HCEC 1CT (cell line): ENCODE results near the gene SLC16A2.

Experiments used
- DNase-seq: peaks from one replicate; pipeline ENCODE4 v3.0.0-alpha.2; 2017

The SLC16A2 gene

GRCh38 chrX:74421036-74421739 is at the start of gene SLC16A2:
TSS of gene SLC16A2 (plus strand) at chrX:74421493. CDS start at chrX:74421638, 145 bp downstream.
- DNase-seq: peak; percentile 53

DNA sequence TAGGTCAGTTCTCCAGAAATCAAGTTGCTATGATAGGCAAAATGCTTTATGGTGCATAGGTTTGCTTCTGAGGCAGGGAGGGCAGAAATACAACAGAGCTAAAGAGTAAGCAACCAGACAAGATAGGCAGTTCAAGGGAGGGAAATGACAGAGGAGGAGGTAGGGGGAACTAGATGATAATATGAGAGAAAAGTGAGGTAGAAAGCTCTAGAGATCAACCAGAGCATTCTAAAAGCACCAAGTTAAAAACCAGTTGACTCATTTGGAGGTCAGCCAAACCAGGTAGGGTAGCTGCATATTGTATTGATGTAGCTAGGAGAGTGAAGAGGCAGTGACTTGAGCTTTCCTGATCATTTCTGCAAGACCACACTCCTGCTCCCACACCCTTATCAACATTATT is 49.0 kb upstream of the SLC16A2 start:
- DNase-seq: no peak

- no peak for DNase-seq
These were observed 44.0 kb upstream of the SLC16A2 start for GRCh38 chrX:74377282-74377681.

DNA sequence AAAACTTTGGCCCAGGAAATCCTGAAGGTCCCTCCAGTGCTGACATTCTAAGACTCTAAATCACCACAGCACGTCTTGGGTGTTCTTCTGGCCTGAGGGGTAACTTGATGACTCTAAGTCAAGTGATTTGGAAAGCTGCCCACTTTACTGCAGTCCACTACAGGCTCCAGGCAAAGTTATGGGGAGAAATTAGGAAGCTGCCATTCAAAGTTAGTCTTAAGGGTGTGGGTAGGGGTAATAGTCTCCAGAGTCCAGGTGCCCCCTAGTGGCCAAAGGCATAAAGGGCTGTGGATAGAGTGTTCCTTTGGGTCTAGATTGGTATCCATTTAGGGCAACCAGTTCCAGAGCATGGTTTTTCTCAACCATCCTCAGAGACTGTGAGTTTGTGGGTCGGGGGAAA is 38.7 kb upstream of the SLC16A2 start:
- DNase-seq: peak; percentile 73

GRCh38 chrX:74383611-74384010 is 37.7 kb upstream of the SLC16A2 start:
- peak; percentile 35 for DNase-seq

GRCh38 chrX:74389016-74389722 is 32.1 kb upstream of the SLC16A2 start:
- no peak for DNase-seq

GRCh38 chrX:74395556-74395955 is 25.7 kb upstream of the SLC16A2 start:
- no peak for DNase-seq

- no peak for DNase-seq
These were observed 15.3 kb upstream of the SLC16A2 start for GRCh38 chrX:74405973-74406489.

DNA sequence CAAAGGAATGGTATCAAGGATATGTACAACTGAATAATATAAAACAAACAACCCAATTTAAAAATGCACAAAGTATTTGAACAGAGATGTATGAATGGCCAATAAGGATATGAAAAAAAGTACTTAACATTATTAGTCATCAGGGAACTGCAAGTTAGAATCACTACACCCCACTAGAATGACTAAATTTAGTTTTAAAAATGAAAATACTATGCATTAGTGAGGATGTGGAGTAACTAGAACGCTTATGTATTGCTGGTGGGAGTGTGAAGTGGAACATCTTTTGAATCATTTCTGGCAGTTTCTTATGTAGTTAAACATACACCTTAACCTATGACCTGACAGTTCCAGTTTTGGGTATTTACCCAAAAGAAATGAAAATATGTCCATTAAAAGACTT is 13.0 kb upstream of the SLC16A2 start:
- DNase-seq: no peak

GRCh38 chrX:74419864-74420195 is 1.5 kb upstream of the SLC16A2 start:
- no peak for DNase-seq

DNA sequence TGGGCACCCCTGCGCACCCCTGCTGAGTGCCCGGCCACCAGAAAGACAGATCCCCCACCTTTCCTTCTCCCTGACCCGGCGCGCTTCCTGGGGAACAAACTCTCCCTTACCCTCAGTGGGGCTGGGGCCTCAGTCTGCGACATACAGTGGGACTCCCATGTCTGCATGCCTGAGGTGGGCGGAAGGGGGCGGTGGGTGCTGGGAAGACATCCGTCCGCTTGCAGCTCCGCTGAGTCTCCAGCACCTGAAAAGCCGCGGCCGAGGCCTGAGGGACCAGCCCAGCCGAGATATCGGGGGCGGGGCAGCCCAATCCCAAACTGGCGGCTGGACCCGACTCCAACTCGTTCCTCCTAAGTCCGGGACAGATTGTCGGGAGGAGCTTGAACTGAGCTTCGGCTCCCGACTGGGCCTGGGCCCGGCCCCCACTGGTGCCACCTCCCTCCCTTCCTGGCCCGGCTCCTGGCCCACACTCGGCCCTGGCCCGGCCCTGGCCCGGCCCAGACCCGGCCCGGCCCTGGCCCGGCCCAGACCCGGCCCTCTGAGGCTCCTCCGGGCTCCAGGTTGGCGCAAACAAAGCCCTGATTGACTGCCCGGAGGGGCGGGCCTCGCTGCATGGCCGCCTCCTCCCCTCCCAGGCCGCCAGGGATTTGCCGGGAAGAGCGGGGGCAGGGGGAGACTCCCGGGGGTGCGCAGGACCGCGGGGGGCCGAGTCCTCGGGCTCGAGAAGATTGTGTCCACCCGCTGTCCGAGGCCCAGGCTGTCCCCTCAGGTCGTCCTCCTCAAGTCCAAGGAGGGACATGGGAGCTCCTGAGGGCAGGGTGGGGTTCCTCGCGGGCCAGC is 877 bp upstream of the SLC16A2 start:
- peak; percentile 50 for DNase-seq

DNA sequence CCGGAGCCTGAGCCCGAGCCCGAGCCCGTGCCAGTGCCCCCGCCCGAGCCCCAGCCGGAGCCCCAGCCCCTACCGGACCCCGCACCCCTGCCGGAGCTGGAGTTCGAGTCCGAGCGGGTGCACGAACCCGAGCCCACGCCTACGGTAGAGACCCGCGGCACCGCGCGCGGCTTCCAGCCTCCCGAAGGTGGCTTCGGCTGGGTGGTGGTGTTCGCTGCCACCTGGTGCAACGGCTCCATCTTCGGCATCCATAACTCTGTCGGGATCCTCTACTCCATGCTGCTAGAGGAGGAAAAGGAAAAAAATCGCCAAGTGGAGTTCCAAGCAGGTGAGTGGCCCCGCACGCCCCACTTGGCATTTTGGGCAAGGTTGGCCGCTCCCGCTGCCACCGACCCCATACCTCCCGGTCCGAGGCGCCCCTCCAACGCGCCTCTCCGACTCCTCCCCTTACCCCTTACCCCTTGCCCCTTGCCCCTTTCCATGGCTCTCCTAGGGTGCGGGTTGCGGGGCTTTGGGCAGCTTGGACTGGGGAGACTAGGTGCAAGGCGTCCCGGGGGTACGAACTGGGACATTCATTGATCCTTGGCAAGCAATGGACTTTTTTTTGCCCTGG is 553 bp downstream of the SLC16A2 start:
- DNase-seq: no peak

DNA sequence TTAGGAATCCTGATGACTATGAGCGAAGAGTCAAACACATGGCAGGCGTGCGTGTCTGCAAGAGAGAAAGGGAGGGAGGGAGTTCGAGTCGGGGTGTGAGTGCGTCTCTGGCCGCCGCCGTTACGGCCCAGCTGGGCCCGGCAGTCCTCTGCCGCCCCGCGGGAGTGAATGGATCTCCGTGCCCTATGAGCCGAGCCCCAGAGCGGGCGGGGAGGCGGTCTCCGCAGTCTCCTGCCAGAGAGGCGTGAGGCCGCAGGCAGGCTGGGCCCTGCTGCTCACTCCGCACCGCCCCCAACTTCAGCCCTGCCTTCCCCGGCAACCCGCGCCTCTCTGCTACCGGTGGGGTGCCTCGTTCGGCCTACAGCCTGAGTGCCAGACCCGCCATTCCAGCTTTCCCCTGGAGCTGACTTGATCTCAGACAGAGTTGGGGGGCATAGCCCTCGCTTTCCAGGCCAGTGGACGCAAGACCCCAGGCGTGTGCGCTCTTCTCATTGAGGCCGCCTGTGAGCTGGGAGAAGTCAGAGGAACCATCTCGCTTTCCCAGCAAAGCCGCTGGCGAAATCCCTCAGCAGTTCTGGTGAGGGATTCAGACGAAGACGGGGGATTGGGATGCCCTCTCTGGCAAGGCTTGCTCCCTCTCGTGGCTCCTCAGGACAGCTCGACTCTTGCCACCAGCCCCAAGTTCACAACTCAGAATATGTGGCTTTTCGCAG is 1.4 kb downstream of the SLC16A2 start:
- DNase-seq: peak; percentile 55

DNA sequence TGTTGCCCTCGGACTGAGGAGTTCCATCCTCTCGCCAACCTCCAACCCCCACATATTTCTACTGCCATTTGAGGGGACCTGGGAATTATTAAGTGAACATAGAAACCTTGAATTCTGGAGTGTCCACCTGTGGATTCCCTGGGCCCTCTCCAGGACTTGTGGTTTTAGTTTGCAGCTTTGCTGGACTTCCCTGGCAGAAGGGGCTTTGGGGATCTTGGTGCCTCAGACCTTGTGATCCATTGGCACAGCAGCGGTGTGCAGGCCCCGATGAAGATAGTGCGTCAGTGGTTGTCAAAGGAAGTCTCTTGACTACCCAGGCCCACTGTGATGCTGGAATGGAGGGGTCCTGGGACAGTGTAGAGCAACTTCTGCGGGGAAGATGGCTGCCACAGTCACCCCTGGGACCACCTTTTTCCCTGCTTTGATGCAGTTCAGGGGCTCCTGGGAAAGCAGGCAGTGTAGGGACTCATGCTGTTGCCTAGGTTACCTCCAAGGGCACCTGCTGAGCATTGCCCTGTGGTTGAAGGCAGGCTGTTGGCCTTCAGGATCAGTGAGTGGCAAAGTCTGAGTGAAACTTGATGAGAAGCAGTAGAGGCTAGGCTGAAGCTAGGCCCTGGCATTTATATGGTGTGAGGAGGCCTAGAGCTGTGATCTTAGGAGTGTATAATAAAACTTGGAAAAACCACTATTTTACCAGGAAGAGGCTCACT is 2.2 kb downstream of the SLC16A2 start:
- DNase-seq: no peak

DNA sequence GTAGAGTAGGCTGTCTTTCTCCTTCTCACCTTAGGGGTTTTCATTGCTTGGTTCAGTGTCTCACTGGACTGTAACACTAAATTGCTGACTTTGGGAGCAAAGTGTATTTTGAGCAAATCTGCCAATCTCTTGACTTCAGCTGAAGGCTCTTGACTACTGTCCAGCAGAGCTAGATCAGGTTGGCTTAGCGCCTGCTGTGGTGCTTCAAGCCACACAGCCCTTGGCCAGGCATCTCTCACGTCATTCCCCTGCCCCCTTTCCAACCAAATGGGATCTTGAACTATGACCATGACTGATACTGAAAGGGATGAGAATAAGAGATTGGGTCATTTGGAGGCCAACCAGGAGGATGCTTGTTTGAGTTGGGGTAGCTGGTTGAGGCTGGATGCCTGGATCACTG is 4.8 kb downstream of the SLC16A2 start:
- DNase-seq: no peak

GRCh38 chrX:74426615-74427014 is 5.3 kb downstream of the SLC16A2 start:
- no peak for DNase-seq

DNA sequence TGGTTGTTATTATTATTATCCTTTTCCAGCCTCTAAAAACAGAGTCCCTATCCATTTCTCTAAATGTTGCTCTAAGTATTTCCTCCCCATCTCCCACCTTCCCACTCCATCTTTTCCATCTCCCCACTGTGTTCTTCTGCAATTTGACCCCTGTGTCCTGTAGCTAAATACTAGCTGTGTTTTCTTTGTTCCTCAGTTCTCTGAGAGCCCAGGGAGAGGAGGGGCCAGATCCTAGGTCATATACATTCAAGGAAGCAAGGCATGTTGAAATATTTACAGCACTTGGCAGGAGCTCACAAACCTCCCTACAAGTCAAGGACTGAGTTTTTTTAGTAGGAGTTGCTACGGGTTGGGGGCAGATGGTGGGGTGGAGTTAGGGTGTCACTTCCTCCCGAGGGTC is 10.5 kb downstream of the SLC16A2 start:
- DNase-seq: no peak

DNA sequence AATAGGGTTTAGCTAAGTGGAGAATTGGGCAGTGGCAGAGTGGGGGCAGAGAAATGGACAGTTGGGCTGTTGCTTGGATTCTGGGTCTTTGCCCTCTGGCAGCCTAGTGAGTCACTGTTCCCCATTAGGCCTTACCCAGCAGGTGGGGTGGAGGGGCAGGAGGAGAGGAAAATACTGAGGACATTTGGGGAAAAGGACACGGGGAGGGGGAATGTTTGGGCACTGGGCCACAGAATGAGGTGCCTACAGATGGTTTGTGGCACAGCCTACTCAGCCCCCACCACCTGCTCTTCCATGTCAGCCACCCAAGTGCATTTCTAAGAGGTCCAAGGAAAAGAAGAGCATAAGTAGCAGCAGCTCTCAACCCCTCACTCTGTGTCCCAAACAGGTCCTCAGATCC is 13.0 kb downstream of the SLC16A2 start:
- DNase-seq: no peak

GRCh38 chrX:74437530-74437929 is 16.2 kb downstream of the SLC16A2 start:
- no peak for DNase-seq

- no peak for DNase-seq
These were observed 17.5 kb downstream of the SLC16A2 start for GRCh38 chrX:74438764-74439163.

- no peak for DNase-seq
These were observed 23.8 kb downstream of the SLC16A2 start for GRCh38 chrX:74445099-74445498.

GRCh38 chrX:74446876-74447275 is 25.6 kb downstream of the SLC16A2 start:
- DNase-seq: no peak
